RWPE2 (cell line): ENCODE data around the gene SHANK3.

Experiments used
- ATAC-seq: fragments of 200-7000 bp; cut with Tn5 transposase; 3 replicates; pipeline ENCODE4 v1.9.1; 2021; ENCODE audit warnings: low read depth
- DNase-seq: peaks from one replicate; pipeline ENCODE4 v3.0.0-alpha.2; 2020; ENCODE audit warnings: low spot score
- H3K27ac ChIP-seq: fragments of 450-650 bp; 2 replicates; pipeline ENCODE4 v1.5.1; 2017; ENCODE audit warnings: mild to moderate bottlenecking; ENCODE audit not compliant: poor library complexity, severe bottlenecking
- H3K27me3 ChIP-seq: fragments of 250-450 bp; sonication (Bioruptor Pico); 2 replicates; pipeline ENCODE4 v1.5.1; 2021; ENCODE audit warnings: mild to moderate bottlenecking, moderate library complexity; ENCODE audit not compliant: insufficient read depth, poor library complexity, severe bottlenecking
- H3K36me3 ChIP-seq: fragments of 250-450 bp; sonication (Bioruptor Pico); 2 replicates; pipeline ENCODE4 v1.5.1; 2020; ENCODE audit warnings: low read depth, mild to moderate bottlenecking, moderate library complexity
- H3K4me1 ChIP-seq: fragments of 250-450 bp; sonication (Bioruptor Pico); 2 replicates; pipeline ENCODE4 v1.5.1; 2021; ENCODE audit warnings: mild to moderate bottlenecking, moderate library complexity; ENCODE audit not compliant: insufficient read depth, poor library complexity, severe bottlenecking
- H3K4me3 ChIP-seq: fragments of 250-450 bp; sonication (Bioruptor Pico); 2 replicates; pipeline ENCODE4 v1.5.1; 2021; ENCODE audit warnings: mild to moderate bottlenecking, moderate library complexity; ENCODE audit not compliant: severe bottlenecking
- H3K9me3 ChIP-seq: fragments of 250-450 bp; sonication (Bioruptor Pico); 2 replicates; pipeline ENCODE4 v1.5.1; 2021; ENCODE audit warnings: mild to moderate bottlenecking, moderate library complexity; ENCODE audit not compliant: severe bottlenecking
- CTCF ChIP-seq: fragments of 450-650 bp; IDR thresholded peaks from one replicate; pipeline ENCODE4 v1.5.1; 2017; ENCODE audit warnings: mild to moderate bottlenecking, moderate library complexity; ENCODE audit not compliant: poor library complexity, severe bottlenecking

Gene SHANK3

GRCh38 chr22:50678651-50679521 lies 6.3 kb downstream of the SHANK3 start:
- DNase-seq (no peak), ATAC-seq (no peak)
- no peak overlapping the region for H3K27ac ChIP-seq
- no peak overlapping the region for H3K4me3 ChIP-seq
- no peaks in the 10 kb centered on the region for H3K4me1 ChIP-seq
- no peak for TF ChIP-seq CTCF
- no peaks in the 10 kb centered on the region for H3K27me3 ChIP-seq
- H3K9me3 ChIP-seq: no peaks in the 10 kb centered on the region
- H3K36me3 ChIP-seq: no peaks in the 10 kb centered on the region

- TF ChIP-seq CTCF: no peak
These were observed 10.7 kb downstream of the SHANK3 start for GRCh38 chr22:50683086-50683993.

GRCh38 chr22:50683994-50684371 lies 11.4 kb downstream of the SHANK3 start:
- peak; percentile 84 for ATAC-seq
- no peaks in the 10 kb centered on the region for H3K9me3 ChIP-seq
- DNase-seq: peak; percentile 58
- no peaks in the 10 kb centered on the region for H3K27me3 ChIP-seq
- no peaks in the 10 kb centered on the region for H3K4me1 ChIP-seq
- H3K36me3 ChIP-seq: no peaks in the 10 kb centered on the region
- H3K27ac ChIP-seq: no peak overlapping the region
- no peak overlapping the region for H3K4me3 ChIP-seq
- TF ChIP-seq CTCF: no peak

More at GRCh38 chr22:50683086-50683993, 10.7 kb downstream of the SHANK3 start:
- Histone ChIP-seq H3K27ac (no peak overlapping the region), H3K4me3 (no peak overlapping the region), H3K36me3 (no peaks in the 10 kb centered on the region), H3K27me3 (no peaks in the 10 kb centered on the region), H3K4me1 (no peaks in the 10 kb centered on the region), H3K9me3 (no peaks in the 10 kb centered on the region)
- no peak for DNase-seq
- 0 out of 3 replicates have a peak, but pooled peaks have one; percentile 10 for ATAC-seq

GRCh38 chr22:50684501-50684900 lies 11.9 kb downstream of the SHANK3 start:
- ATAC-seq (no peak; the same call in 2 of the 3 replicates), DNase-seq (no peak)
- no peak for TF ChIP-seq CTCF
- no peaks in the 10 kb centered on the region for H3K9me3 ChIP-seq
- no peaks in the 10 kb centered on the region for H3K36me3 ChIP-seq
- H3K27me3 ChIP-seq: no peaks in the 10 kb centered on the region
- no peaks in the 10 kb centered on the region for H3K4me1 ChIP-seq
- H3K4me3 ChIP-seq: no peak overlapping the region
- H3K27ac ChIP-seq: no peak overlapping the region
